ENCODE measurements around the gene GAPDHS. TPM values are rescaled to one million over a fixed set of nuclear protein-coding genes. Genes with fewer than 3 reads are reported as not detected.

The GAPDHS gene
- polyA plus RNA-seq, 1 donor = not detected

GRCh38 chr19:35510626-35510964 is 22.7 kb upstream of the GAPDHS start:
- no peak for DNase-seq (ENCODE audit: low read depth)

GRCh38 chr19:35511337-35511736 is 21.9 kb upstream of the GAPDHS start:
- no peak for DNase-seq (ENCODE audit: low read depth)

- DNase-seq (ENCODE audit: low read depth) = no peak
Measured at GRCh38 chr19:35512831-35513627, 20.2 kb upstream of the GAPDHS start.

GRCh38 chr19:35513628-35514281 is 19.5 kb upstream of the GAPDHS start, which contains the start of gene DMKN:
Gene DMKN, minus strand, starts transcription at chr19:35513649. Its CDS starts 174 bp downstream, at chr19:35513475.
- no peak for DNase-seq (ENCODE audit: low read depth)

- DNase-seq (ENCODE audit: low read depth) = no peak
Measured at GRCh38 chr19:35514282-35514809, 18.9 kb upstream of the GAPDHS start.

- no peak for DNase-seq (ENCODE audit: low read depth)
Measured at GRCh38 chr19:35516310-35516709, 16.9 kb upstream of the GAPDHS start.

- DNase-seq (ENCODE audit: low read depth) = no peak
Measured at GRCh38 chr19:35517342-35517741, 15.9 kb upstream of the GAPDHS start.

GRCh38 chr19:35518313-35518712 is 14.9 kb upstream of the GAPDHS start:
- DNase-seq (ENCODE audit: low read depth) = no peak

GRCh38 chr19:35519291-35519690 is 14.0 kb upstream of the GAPDHS start:
- no peak for DNase-seq (ENCODE audit: low read depth)

GRCh38 chr19:35521124-35521743 is 12.0 kb upstream of the GAPDHS start:
- DNase-seq (ENCODE audit: low read depth) = no peak

GRCh38 chr19:35522745-35523327 is 10.4 kb upstream of the GAPDHS start:
- DNase-seq (ENCODE audit: low read depth) = no peak

- DNase-seq (ENCODE audit: low read depth) = no peak
Measured at GRCh38 chr19:35524181-35524837, 8.9 kb upstream of the GAPDHS start.

GRCh38 chr19:35525873-35526272 is 7.4 kb upstream of the GAPDHS start:
- DNase-seq (ENCODE audit: low read depth) = no peak

- DNase-seq (ENCODE audit: low read depth) = no peak
Measured at GRCh38 chr19:35528218-35529038, 4.8 kb upstream of the GAPDHS start, which contains the start of gene SBSN. Gene SBSN, minus strand, starts transcription at chr19:35528311. Its CDS starts 30 bp downstream, at chr19:35528281.

GRCh38 chr19:35529241-35530218 is 3.7 kb upstream of the GAPDHS start:
- DNase-seq (ENCODE audit: low read depth) = no peak

GRCh38 chr19:35531291-35531690 is 2.0 kb upstream of the GAPDHS start:
- no peak for DNase-seq (ENCODE audit: low read depth)

- DNase-seq (ENCODE audit: low read depth) = no peak
Measured at GRCh38 chr19:35533822-35534392, 651 bp downstream of the GAPDHS start.

GRCh38 chr19:35534803-35535480 is 1.7 kb downstream of the GAPDHS start:
- DNase-seq (ENCODE audit: low read depth) = no peak

Data from forelimb muscle (tissue), 1 donor.